IPS DF 19.7 (cell line): ENCODE measurements around the gene KANK4.
"Not testable (repeated sequence)": the region's sequence is repeated elsewhere in the genome, so short reads cannot be mapped to it uniquely, and the experiment has no call there.

Experiments used
- DNase-seq: peaks from one replicate; pipeline ENCODE4 v3.0.0-alpha.2; 2013; ENCODE audit warnings: low read depth, low spot score

KANK4 gene

GRCh38 chr1:62271948-62272728 is 47.1 kb downstream of the KANK4 start:
- no peak for DNase-seq

- no peak for DNase-seq
Observed at GRCh38 chr1:62271134-62271533, 48.1 kb downstream of the KANK4 start.

- DNase-seq = no peak
Observed at GRCh38 chr1:62269851-62270495, 49.3 kb downstream of the KANK4 start.

GRCh38 chr1:62269439-62269838 is 49.8 kb downstream of the KANK4 start:
- no peak for DNase-seq

GRCh38 chr1:62268315-62268714 is 50.9 kb downstream of the KANK4 start:
- DNase-seq = no peak

GRCh38 chr1:62265956-62266935 is 53.0 kb downstream of the KANK4 start:
- DNase-seq = no peak

- no peak for DNase-seq
Observed at GRCh38 chr1:62263814-62264353, 55.4 kb downstream of the KANK4 start.

GRCh38 chr1:62263006-62263813 is 56.0 kb downstream of the KANK4 start:
- no peak for DNase-seq

GRCh38 chr1:62260688-62261087 is 58.5 kb downstream of the KANK4 start:
- DNase-seq = no peak

- DNase-seq = no peak
Observed at GRCh38 chr1:62259551-62259950, 59.7 kb downstream of the KANK4 start.

GRCh38 chr1:62250126-62250726 is 69.0 kb downstream of the KANK4 start:
- DNase-seq = no peak

- DNase-seq = no peak
Observed at GRCh38 chr1:62247391-62248168, 71.7 kb downstream of the KANK4 start.

GRCh38 chr1:62245201-62245600 is 74.0 kb downstream of the KANK4 start:
- DNase-seq = no peak

- not testable (repeated sequence) for DNase-seq
Observed at GRCh38 chr1:62244380-62244779, 74.9 kb downstream of the KANK4 start.

GRCh38 chr1:62241371-62242131 is 77.7 kb downstream of the KANK4 start:
- DNase-seq = no peak

GRCh38 chr1:62240651-62241370 is 78.4 kb downstream of the KANK4 start:
- DNase-seq = no peak

- DNase-seq = not testable (repeated sequence)
Observed at GRCh38 chr1:62239652-62240403, 79.4 kb downstream of the KANK4 start.

GRCh38 chr1:62238507-62238906 is 80.7 kb downstream of the KANK4 start:
- DNase-seq = no peak
